CD4-positive, alpha-beta T cell (primary cell): ENCODE measurements around the gene POLR3H. TPM values are rescaled to one million over a fixed set of nuclear protein-coding genes. Genes with fewer than 3 reads are reported as not detected.

Experiments used
- ATAC-seq: fragments of 200-7000 bp; cut with Tn5 transposase; one replicate; pipeline ENCODE4 v1.10.0; 2022; ENCODE audit warnings: mild to moderate bottlenecking; ENCODE audit not compliant: poor library complexity
- CTCF ChIA-PET: fragments of 350-600 bp; sonication (Branson Sonifier 250); formaldehyde crosslinking; loops from one replicate; lab custom pipeline; 2021; ENCODE audit warnings: antibody characterized with exemption, inconsistent platforms; lab: Charles Lee
- POLR2A ChIA-PET: fragments of 350-600 bp; sonication (Branson Sonifier 250); formaldehyde crosslinking; loops from one replicate; lab custom pipeline; 2021; ENCODE audit warnings: antibody characterized with exemption, inconsistent platforms; lab: Charles Lee
- DNase-seq, 14 experiments: peaks; one replicate each; pipeline ENCODE4 v3.0.0-alpha.2; 2013 to 2020; ENCODE audit warnings: mixed read lengths in 2 of 14
- H3K27ac ChIP-seq, 2 donors: one replicate each; pipeline versions ENCODE4 v1.5.1 to v1.7.0; 2013; ENCODE audit warnings: low read length in 2 of 2, low read depth in 1 of 2, mild to moderate bottlenecking in 1 of 2
- H3K27me3 ChIP-seq, 2 experiments: 1 replicate in 1 of 2; 2 replicates in 1 of 2; pipeline versions ENCODE4 v1.6.1 to v1.7.0; 2013; ENCODE audit warnings: low read length in 2 of 2, control low read depth in 1 of 2, mild to moderate bottlenecking in 1 of 2, moderate library complexity in 1 of 2; ENCODE audit not compliant: insufficient read depth in 2 of 2, control insufficient read depth in 1 of 2
- H3K36me3 ChIP-seq: one replicate; pipeline ENCODE4 v1.6.1; 2013; ENCODE audit warnings: low read length, control low read depth; ENCODE audit not compliant: insufficient read depth
- H3K4me1 ChIP-seq: one replicate; pipeline ENCODE4 v1.6.1; 2013; ENCODE audit warnings: low read length, control low read depth; ENCODE audit not compliant: insufficient read depth
- H3K4me3 ChIP-seq: one replicate; pipeline ENCODE4 v1.5.1; 2013; ENCODE audit warnings: mild to moderate bottlenecking, low read length, moderate library complexity
- H3K9me3 ChIP-seq, 2 experiments: 1 replicate in 1 of 2; 2 replicates in 1 of 2; pipeline versions ENCODE4 v1.6.1 to v1.7.0; 2013; ENCODE audit warnings: low read length in 2 of 2, mild to moderate bottlenecking in 2 of 2, control low read depth in 1 of 2, moderate library complexity in 1 of 2; ENCODE audit not compliant: control insufficient read depth in 1 of 2, insufficient read depth in 1 of 2
- H3K27ac Mint-ChIP-seq: one replicate; pipeline ENCODE4 v1.8.0; 2020; ENCODE audit warnings: mixed read lengths
- H3K27me3 Mint-ChIP-seq: one replicate; pipeline ENCODE4 v1.8.0; 2021; ENCODE audit warnings: mixed read lengths
- H3K36me3 Mint-ChIP-seq: one replicate; pipeline ENCODE4 v1.8.0; 2021; ENCODE audit warnings: low read depth, mixed read lengths
- H3K4me1 Mint-ChIP-seq: one replicate; pipeline ENCODE4 v1.8.0; 2021; ENCODE audit warnings: low read depth, mixed read lengths
- H3K4me3 Mint-ChIP-seq: one replicate; pipeline ENCODE4 v1.8.0; 2020; ENCODE audit warnings: mild to moderate bottlenecking, mixed read lengths
- H3K9me3 Mint-ChIP-seq: one replicate; pipeline ENCODE4 v1.8.0; 2020; ENCODE audit warnings: mixed read lengths
- CTCF ChIP-seq: fragments of 200-600 bp; IDR thresholded peaks from one replicate; pipeline ENCODE4 v1.8.0; 2022; ENCODE audit warnings: antibody characterized with exemption, mild to moderate bottlenecking
- intact Hi-C, 2 experiments: fragments of 100-400 bp; cut with DNase I in 1 of 2; cut with micrococcal nuclease in 1 of 2; formaldehyde crosslinking; loops; one replicate each; pipeline versions ENCODE4 v1.15.1 to v1.9.0; 2023 to 2025; cut with DNase I, micrococcal nuclease
- total RNA-seq, 174 experiments: library from RNA in 2 of 174; stranded (reverse) in 2 of 174; gene quantifications; one replicate each; pipeline ENCODE4 v1.2.3 and lab custom pipeline; 2021 to 2026

Gene POLR3H
- total RNA-seq, 2 experiments from 2014 or later, result 13.4 to 17.3 TPM

GRCh38 chr22:41567512-41567768 lies 23.2 kb upstream of the POLR3H start:
- ATAC-seq (no peak), DNase-seq (no peak)
- TF ChIP-seq CTCF, result no peak
- Mint-ChIP-seq H3K36me3 (no peaks in the 10 kb centered on the region), H3K4me1 (no peaks in the 10 kb centered on the region), H3K27ac (no peak overlapping the region), H3K4me3 (no peak overlapping the region), H3K9me3 (no peaks in the 10 kb centered on the region), H3K27me3 (peaks cover 5% of the 10 kb centered on the region)
- Histone ChIP-seq H3K27ac (no peak overlapping the region), H3K4me1 (no peaks in the 10 kb centered on the region), H3K4me3 (no peak overlapping the region), H3K27me3 (no peaks in the 10 kb centered on the region), H3K36me3 (no peaks in the 10 kb centered on the region), H3K9me3 (no peaks in the 10 kb centered on the region)
- ChIA-PET CTCF (no interaction called here), POLR2A (no interaction called here)
- intact Hi-C loops, result no loop called here

GRCh38 chr22:41565403-41566054 lies 21.3 kb upstream of the POLR3H start:
- DNase-seq, result peak in 1 of 14 experiments; percentile 7
- Mint-ChIP-seq H3K9me3 (no peaks in the 10 kb centered on the region), H3K4me3 (no peak overlapping the region), H3K27me3 (peaks cover 13% of the 10 kb centered on the region), H3K4me1 (no peaks in the 10 kb centered on the region), H3K27ac (no peak overlapping the region), H3K36me3 (no peaks in the 10 kb centered on the region)
- Histone ChIP-seq H3K9me3 (no peaks in the 10 kb centered on the region), H3K27ac (no peak overlapping the region), H3K36me3 (no peaks in the 10 kb centered on the region), H3K4me1 (no peaks in the 10 kb centered on the region), H3K4me3 (no peak overlapping the region), H3K27me3 (peaks cover 5 to 7% of the 10 kb centered on the region in 2 experiments)
- ChIA-PET POLR2A (no interaction called here), CTCF (no interaction called here)
- intact Hi-C loops, result no loop called here
- TF ChIP-seq CTCF, result no peak
- ATAC-seq, result peak; percentile 41

- Mint-ChIP-seq H3K4me1 (no peaks in the 10 kb centered on the region), H3K9me3 (no peaks in the 10 kb centered on the region), H3K36me3 (no peaks in the 10 kb centered on the region), H3K27ac (no peak overlapping the region), H3K27me3 (peaks cover 20% of the 10 kb centered on the region), H3K4me3 (no peak overlapping the region)
- H3K36me3 ChIP-seq, result no peaks in the 10 kb centered on the region
- DNase-seq (no peak), ATAC-seq (no peak)
- no peak overlapping the region for H3K4me3 ChIP-seq
- no peak overlapping the region for H3K27ac ChIP-seq
- TF ChIP-seq CTCF, result no peak
- POLR2A ChIA-PET, result no interaction called here
- CTCF ChIA-PET, result no interaction called here
- H3K27me3 ChIP-seq, result peaks cover 9 to 15% of the 10 kb centered on the region in 2 experiments
- intact Hi-C loops, result no loop called here
- no peaks in the 10 kb centered on the region for H3K9me3 ChIP-seq
- H3K4me1 ChIP-seq, result no peaks in the 10 kb centered on the region
These were observed 20.3 kb upstream of the POLR3H start for GRCh38 chr22:41564563-41564962.
